ENCODE measurements around the gene STARD3. TPM values are rescaled to one million over a fixed set of nuclear protein-coding genes. Genes with fewer than 3 reads are reported as not detected.

STARD3 gene
- total and polyA plus RNA-seq, 2 of the 13 experiments (the other 11 are each of a cell fraction or from before 2014, with no cell fraction given), result 34.6 to 100 TPM

GRCh38 chr17:39675390-39676082 is 38.6 kb downstream of the STARD3 start (continued):
- no peak for TF ChIP-seq KIAA2018 (CRISPR knock-in tag; IDR thresholded peaks at IDR 0.05; ENCODE audit: borderline replicate concordance)
- no peak for TF ChIP-seq SIX4 (CRISPR knock-in tag; IDR thresholded peaks at IDR 0.05)
- no peak for TF ChIP-seq GLI4 (CRISPR knock-in tag; IDR thresholded peaks at IDR 0.05; ENCODE audit: borderline replicate concordance)
- no peak for TF ChIP-seq CEBPZ (IDR thresholded peaks at IDR 0.05; ENCODE audit: low read length)
- no peak for TF ChIP-seq SNRNP70 (IDR thresholded peaks at IDR 0.05; ENCODE audit: low read depth, low read length)
- TF ChIP-seq MBD4 (IDR thresholded peaks at IDR 0.05; ENCODE audit: borderline replicate concordance, low read length), result no peak
- no peak for TF ChIP-seq ZBTB44 (CRISPR knock-in tag; IDR thresholded peaks at IDR 0.05)
- TF ChIP-seq ZNF773 (CRISPR knock-in tag; IDR thresholded peaks at IDR 0.05; ENCODE audit: borderline replicate concordance), result no peak
- no peak; the same call in 1 of the 2 replicates for TF ChIP-seq SNAI1 (CRISPR knock-in tag; IDR thresholded peaks at IDR 0.05; ENCODE audit: borderline replicate concordance)
- TF ChIP-seq ZMYM2 (CRISPR knock-in tag; IDR thresholded peaks at IDR 0.05), result no peak
- no peak for TF ChIP-seq IKZF5 (CRISPR knock-in tag; IDR thresholded peaks at IDR 0.05)
- TF ChIP-seq CHD2 (IDR thresholded peaks at IDR 0.05; ENCODE audit: low read depth, low read length), result no peak
- peak; percentile 88 for TF ChIP-seq ZMYM3 (CRISPR knock-in tag; IDR thresholded peaks at IDR 0.05)
- no peak for TF ChIP-seq SRSF1 (optimal IDR thresholded peaks at IDR 0.05; ENCODE audit: low read depth, low read length)
- no peak for TF ChIP-seq GTF2F1 (IDR thresholded peaks at IDR 0.05; ENCODE audit: low read length)

All from HepG2 (cell line).